ENCODE data around the gene CFAP97D1.

The CFAP97D1 gene

GRCh38 chr17:43769426-43769825, 10.8 kb upstream of the CFAP97D1 start:
- WGBS, 2 donors (ENCODE audit: extremely low coverage in 2 of 2, insufficient read length in 2 of 2, insufficient replicate concordance in 1 of 2) = no CpG with 5 or more reads among the region's 16 CpGs
- Histone ChIP-seq H2BK120ac (ENCODE audit: low read depth, low read length) (no peak overlapping the region), H3K4ac (ENCODE audit: low read length) (no peak overlapping the region), H3K9me3 (replicated peaks in 1 of 2; ENCODE audit: control insufficient read depth in 2 of 2, insufficient read depth in 1 of 2, low read depth in 1 of 2, low read length in 2 of 2) (no peaks in the 10 kb centered on the region), H3K18ac (ENCODE audit: low read length) (no peak overlapping the region), H3K4me1 (ENCODE audit: control insufficient read depth in 2 of 2, insufficient read depth in 1 of 2, low read depth in 1 of 2, low read length in 2 of 2) (no peaks in the 10 kb centered on the region), H3K9ac (ENCODE audit: low read depth, low read length, poor library complexity) (peak overlapping the region; percentile 51), H3K79me1 (ENCODE audit: low read depth, low read length) (peaks cover 3% of the 10 kb centered on the region), H2AK5ac (ENCODE audit: low read depth, low read length) (no peak overlapping the region), H4K91ac (ENCODE audit: low read depth, low read length, poor library complexity) (no peak overlapping the region), H3K27ac (replicated peaks; ENCODE audit: low read length) (no peak overlapping the region), H2BK5ac (ENCODE audit: low read length) (no peak overlapping the region), H3K27me3 (ENCODE audit: control insufficient read depth in 3 of 3, insufficient read depth in 3 of 3, low read depth in 1 of 3, low read length in 3 of 3) (no peaks in the 10 kb centered on the region), H3K4me2 (ENCODE audit: insufficient read depth, low read length, poor library complexity, severe bottlenecking) (no peak overlapping the region), H4K8ac (ENCODE audit: low read depth, low read length) (no peak overlapping the region), H3K36me3 (replicated peaks in 1 of 2; ENCODE audit: control insufficient read depth in 2 of 2, insufficient read depth in 2 of 2, low read length in 2 of 2) (peaks cover 26 to 44% of the 10 kb centered on the region in 2 donors), H3K23ac (ENCODE audit: low read depth, low read length, poor library complexity) (no peak overlapping the region), H2BK12ac (ENCODE audit: low read length) (no peak overlapping the region), H3K4me3 (ENCODE audit: low read length in 2 of 2) (no peak overlapping the region), H2AFZ (ENCODE audit: low read length) (no peak overlapping the region), H3K14ac (ENCODE audit: low read length) (no peak overlapping the region), H2BK15ac (ENCODE audit: low read length) (no peak overlapping the region)
- no peak for DNase-seq (ENCODE audit: low spot score)

- H3K27me3 ChIP-seq (ENCODE audit: control insufficient read depth in 3 of 3, insufficient read depth in 3 of 3, low read depth in 1 of 3, low read length in 3 of 3) = no peaks in the 10 kb centered on the region
- H4K8ac ChIP-seq (ENCODE audit: low read depth, low read length) = no peak overlapping the region
- no peak overlapping the region for H3K27ac ChIP-seq (replicated peaks; ENCODE audit: low read length)
- no peaks in the 10 kb centered on the region for H3K9me3 ChIP-seq (replicated peaks in 1 of 2; ENCODE audit: control insufficient read depth in 2 of 2, insufficient read depth in 1 of 2, low read depth in 1 of 2, low read length in 2 of 2)
- H2BK120ac ChIP-seq (ENCODE audit: low read depth, low read length) = no peak overlapping the region
- H4K91ac ChIP-seq (ENCODE audit: low read depth, low read length, poor library complexity) = no peak overlapping the region
- H2BK12ac ChIP-seq (ENCODE audit: low read length) = no peak overlapping the region
- H2BK15ac ChIP-seq (ENCODE audit: low read length) = no peak overlapping the region
- H3K9ac ChIP-seq (ENCODE audit: low read depth, low read length, poor library complexity) = peak overlapping the region; percentile 51
- H3K4me2 ChIP-seq (ENCODE audit: insufficient read depth, low read length, poor library complexity, severe bottlenecking) = no peak overlapping the region
- WGBS, 2 donors (ENCODE audit: extremely low coverage in 2 of 2, insufficient read length in 2 of 2, insufficient replicate concordance in 1 of 2) = no CpG with 5 or more reads among the region's 11 CpGs
- no peak overlapping the region for H2AK5ac ChIP-seq (ENCODE audit: low read depth, low read length)
- no peak overlapping the region for H3K18ac ChIP-seq (ENCODE audit: low read length)
- peak overlapping the region in 1 of 2 donors; percentile 15 for H3K4me3 ChIP-seq (ENCODE audit: low read length in 2 of 2)
- no peak overlapping the region for H2AFZ ChIP-seq (ENCODE audit: low read length)
- no peak overlapping the region for H3K14ac ChIP-seq (ENCODE audit: low read length)
- H3K36me3 ChIP-seq (replicated peaks in 1 of 2; ENCODE audit: control insufficient read depth in 2 of 2, insufficient read depth in 2 of 2, low read length in 2 of 2) = peaks cover 30 to 48% of the 10 kb centered on the region in 2 donors
- H3K23ac ChIP-seq (ENCODE audit: low read depth, low read length, poor library complexity) = no peak overlapping the region
- no peak overlapping the region for H3K4ac ChIP-seq (ENCODE audit: low read length)
- H2BK5ac ChIP-seq (ENCODE audit: low read length) = no peak overlapping the region
- H3K79me1 ChIP-seq (ENCODE audit: low read depth, low read length) = peaks cover 3% of the 10 kb centered on the region
- DNase-seq (ENCODE audit: low spot score) = no peak
- no peaks in the 10 kb centered on the region for H3K4me1 ChIP-seq (ENCODE audit: control insufficient read depth in 2 of 2, insufficient read depth in 1 of 2, low read depth in 1 of 2, low read length in 2 of 2)
These were observed 10.4 kb upstream of the CFAP97D1 start for GRCh38 chr17:43769859-43770258.

DNA sequence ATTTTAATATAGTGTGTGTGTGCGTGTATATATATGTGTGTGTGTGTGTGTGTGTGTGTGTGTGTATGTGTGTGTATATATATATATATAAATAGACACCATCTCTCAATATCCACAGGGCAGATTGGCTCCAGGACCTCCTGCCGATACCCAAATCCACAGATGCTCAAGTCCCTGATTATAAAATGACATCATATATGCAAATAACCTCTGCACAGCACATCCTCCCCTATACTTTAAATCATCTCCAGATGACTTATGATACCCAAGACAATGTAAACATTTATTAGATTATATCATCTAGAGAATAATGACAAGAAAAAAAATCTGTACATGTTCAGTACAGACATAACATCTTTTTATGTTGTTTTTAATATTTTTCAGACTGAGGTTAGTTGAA, 9.3 kb upstream of the CFAP97D1 start:
- Histone ChIP-seq H3K4me1 (ENCODE audit: control insufficient read depth in 2 of 2, insufficient read depth in 1 of 2, low read depth in 1 of 2, low read length in 2 of 2) (no peaks in the 10 kb centered on the region), H2AFZ (ENCODE audit: low read length) (no peak overlapping the region), H2BK12ac (ENCODE audit: low read length) (no peak overlapping the region), H2BK15ac (ENCODE audit: low read length) (no peak overlapping the region), H3K27ac (replicated peaks; ENCODE audit: low read length) (no peak overlapping the region), H3K18ac (ENCODE audit: low read length) (no peak overlapping the region), H3K4me2 (ENCODE audit: insufficient read depth, low read length, poor library complexity, severe bottlenecking) (no peak overlapping the region), H3K79me1 (ENCODE audit: low read depth, low read length) (peaks cover 3% of the 10 kb centered on the region), H3K4ac (ENCODE audit: low read length) (no peak overlapping the region), H3K36me3 (replicated peaks in 1 of 2; ENCODE audit: control insufficient read depth in 2 of 2, insufficient read depth in 2 of 2, low read length in 2 of 2) (peaks cover 30 to 53% of the 10 kb centered on the region in 2 donors), H2BK5ac (ENCODE audit: low read length) (no peak overlapping the region), H2AK5ac (ENCODE audit: low read depth, low read length) (no peak overlapping the region), H3K4me3 (ENCODE audit: low read length in 2 of 2) (no peak overlapping the region), H3K27me3 (ENCODE audit: control insufficient read depth in 3 of 3, insufficient read depth in 3 of 3, low read depth in 1 of 3, low read length in 3 of 3) (no peaks in the 10 kb centered on the region), H4K91ac (ENCODE audit: low read depth, low read length, poor library complexity) (no peak overlapping the region), H3K9me3 (replicated peaks in 1 of 2; ENCODE audit: control insufficient read depth in 2 of 2, insufficient read depth in 1 of 2, low read depth in 1 of 2, low read length in 2 of 2) (no peaks in the 10 kb centered on the region), H3K14ac (ENCODE audit: low read length) (no peak overlapping the region), H2BK120ac (ENCODE audit: low read depth, low read length) (no peak overlapping the region), H3K9ac (ENCODE audit: low read depth, low read length, poor library complexity) (no peak overlapping the region), H3K23ac (ENCODE audit: low read depth, low read length, poor library complexity) (no peak overlapping the region), H4K8ac (ENCODE audit: low read depth, low read length) (no peak overlapping the region)
- DNase-seq (ENCODE audit: low spot score) = no peak
- WGBS, 2 donors (ENCODE audit: extremely low coverage in 2 of 2, insufficient read length in 2 of 2, insufficient replicate concordance in 1 of 2) = no CpG with 5 or more reads among the region's 2 CpGs

GRCh38 chr17:43771463-43771862, 8.8 kb upstream of the CFAP97D1 start:
- no CpG with 5 or more reads among the region's 9 CpGs for WGBS, 2 donors (ENCODE audit: extremely low coverage in 2 of 2, insufficient read length in 2 of 2, insufficient replicate concordance in 1 of 2)
- Histone ChIP-seq H3K23ac (ENCODE audit: low read depth, low read length, poor library complexity) (no peak overlapping the region), H3K4me1 (ENCODE audit: control insufficient read depth in 2 of 2, insufficient read depth in 1 of 2, low read depth in 1 of 2, low read length in 2 of 2) (no peaks in the 10 kb centered on the region), H3K14ac (ENCODE audit: low read length) (no peak overlapping the region), H3K36me3 (replicated peaks in 1 of 2; ENCODE audit: control insufficient read depth in 2 of 2, insufficient read depth in 2 of 2, low read length in 2 of 2) (peaks cover 30 to 53% of the 10 kb centered on the region in 2 donors), H2BK120ac (ENCODE audit: low read depth, low read length) (no peak overlapping the region), H2AFZ (ENCODE audit: low read length) (no peak overlapping the region), H2BK15ac (ENCODE audit: low read length) (no peak overlapping the region), H3K27me3 (ENCODE audit: control insufficient read depth in 3 of 3, insufficient read depth in 3 of 3, low read depth in 1 of 3, low read length in 3 of 3) (no peaks in the 10 kb centered on the region), H2BK5ac (ENCODE audit: low read length) (no peak overlapping the region), H3K4ac (ENCODE audit: low read length) (no peak overlapping the region), H3K4me2 (ENCODE audit: insufficient read depth, low read length, poor library complexity, severe bottlenecking) (no peak overlapping the region), H3K27ac (replicated peaks; ENCODE audit: low read length) (no peak overlapping the region), H3K9me3 (replicated peaks in 1 of 2; ENCODE audit: control insufficient read depth in 2 of 2, insufficient read depth in 1 of 2, low read depth in 1 of 2, low read length in 2 of 2) (no peaks in the 10 kb centered on the region), H3K79me1 (ENCODE audit: low read depth, low read length) (peaks cover 6% of the 10 kb centered on the region), H4K91ac (ENCODE audit: low read depth, low read length, poor library complexity) (no peak overlapping the region), H3K9ac (ENCODE audit: low read depth, low read length, poor library complexity) (no peak overlapping the region), H4K8ac (ENCODE audit: low read depth, low read length) (no peak overlapping the region), H2AK5ac (ENCODE audit: low read depth, low read length) (no peak overlapping the region), H3K18ac (ENCODE audit: low read length) (no peak overlapping the region), H2BK12ac (ENCODE audit: low read length) (no peak overlapping the region), H3K4me3 (ENCODE audit: low read length in 2 of 2) (no peak overlapping the region)
- DNase-seq (ENCODE audit: low spot score) = no peak
